Liver (tissue), 9 donors: ENCODE data around the gene KCNMA1. TPM values are rescaled to one million over a fixed set of nuclear protein-coding genes. Genes with fewer than 3 reads are reported as not detected.

Source experiments
- DNase-seq: peaks from one replicate; pipeline ENCODE4 v3.0.0-alpha.2; 2017; ENCODE audit warnings: low spot score
- H3K27ac ChIP-seq, 2 donors: one replicate each; pipeline ENCODE4 v1.7.0; 2013; ENCODE audit warnings: inconsistent platforms in 2 of 2, low read length in 2 of 2, control low read depth in 1 of 2, low read depth in 1 of 2, mild to moderate bottlenecking in 1 of 2
- H3K27me3 ChIP-seq, 4 donors: one replicate each; pipeline versions ENCODE4 v1.6.1 to v1.7.0; 2013; ENCODE audit warnings: low read length in 3 of 4, inconsistent platforms in 1 of 4, mild to moderate bottlenecking in 1 of 4, moderate library complexity in 1 of 4; ENCODE audit not compliant: control insufficient read depth in 4 of 4, insufficient read depth in 4 of 4
- H3K36me3 ChIP-seq, 4 donors: one replicate each; pipeline versions ENCODE4 v1.6.1 to v1.7.0; 2013; ENCODE audit warnings: low read length in 3 of 4, mild to moderate bottlenecking in 3 of 4, low read depth in 1 of 4, moderate library complexity in 1 of 4; ENCODE audit not compliant: control insufficient read depth in 4 of 4, insufficient read depth in 3 of 4
- H3K4me1 ChIP-seq, 4 donors: one replicate each; pipeline versions ENCODE4 v1.6.1 to v1.7.0; 2013; ENCODE audit warnings: low read length in 3 of 4, mild to moderate bottlenecking in 3 of 4, moderate library complexity in 1 of 4; ENCODE audit not compliant: control insufficient read depth in 4 of 4, insufficient read depth in 4 of 4
- H3K4me3 ChIP-seq, 3 donors: one replicate each; pipeline versions ENCODE4 v1.6.1 to v1.7.0; 2013; ENCODE audit warnings: low read length in 3 of 3, control low read depth in 1 of 3, low read depth in 1 of 3, mild to moderate bottlenecking in 1 of 3
- H3K9ac ChIP-seq, 2 donors: one replicate each; pipeline ENCODE4 v1.7.0; 2013; ENCODE audit warnings: low read length in 2 of 2, mild to moderate bottlenecking in 2 of 2, moderate library complexity in 2 of 2, control low read depth in 1 of 2, low read depth in 1 of 2
- H3K9me3 ChIP-seq, 4 donors: one replicate each; pipeline versions ENCODE4 v1.6.1 to v1.7.0; 2013; ENCODE audit warnings: low read length in 3 of 4; ENCODE audit not compliant: control insufficient read depth in 4 of 4
- FOXA2 ChIP-seq: IDR thresholded peaks from 2 replicates; pipeline ENCODE4 v1.6.1; 2016; ENCODE audit warnings: antibody characterized with exemption
- GABPA ChIP-seq, 2 donors: IDR thresholded peaks in 1 of 2; conservative IDR thresholded peaks in 1 of 2; 2 replicates each; pipeline ENCODE4 v1.6.1; 2016; ENCODE audit warnings: antibody characterized with exemption in 2 of 2, mild to moderate bottlenecking in 1 of 2, moderate library complexity in 1 of 2
- HNF4A ChIP-seq, 2 donors: conservative IDR thresholded peaks; 2 replicates each; pipeline ENCODE4 v1.6.1; 2016; ENCODE audit warnings: antibody characterized with exemption in 2 of 2, mild to moderate bottlenecking in 2 of 2
- HNF4G ChIP-seq: IDR thresholded peaks from 2 replicates; pipeline ENCODE4 v1.6.1; 2016; ENCODE audit warnings: antibody characterized with exemption
- JUND ChIP-seq, 2 donors: IDR thresholded peaks; 2 replicates each; pipeline ENCODE4 v1.6.1; 2016; ENCODE audit warnings: antibody characterized with exemption in 2 of 2
- TAF1 ChIP-seq: conservative IDR thresholded peaks from 2 replicates; pipeline ENCODE4 v1.6.1; 2016; ENCODE audit warnings: antibody characterized with exemption, mild to moderate bottlenecking
- YY1 ChIP-seq: IDR thresholded peaks from 2 replicates; pipeline ENCODE4 v1.6.1; 2016; ENCODE audit warnings: antibody characterized with exemption, mild to moderate bottlenecking
- WGBS: extraction: QIAGEN DNeasy Blood & Tissue Kit; methylation state at CpG from one replicate; pipeline ENCODE4 v1.1.7; 2013; 5-methylcytosine and 5-hydroxymethylcytosine counted together
- polyA plus RNA-seq, 2 donors: library from polyadenylated mRNA; stranded (reverse) in 1 of 2; unstranded in 1 of 2; fragments of 200-250 nt in 1 of 2; fragments of >200 nt in 1 of 2; fragmentation: Nextera tagmentation in 1 of 2; extraction: Ambion mirVana in 1 of 2; gene quantifications; one replicate each; pipeline versions ENCODE4 v1.2.1 to v1.2.3, GENCODE V29; 2013 to 2015
- total RNA-seq, 2 donors: library from RNA; depleted of rRNA; stranded (reverse); fragments of >200 nt; gene quantifications; one replicate each; pipeline ENCODE4 v1.2.3, GENCODE V29; 2014
- TF ChIP-seq, protein P1 (sequence below): fragments of 150-350 bp; IDR thresholded peaks from 2 replicates; pipeline ENCODE4 v1.5.1; 2017; ENCODE audit warnings: improper control_type of control experiment, low read depth, low read length; ENCODE audit not compliant: missing input control
- TF ChIP-seq, protein P2 (sequence below): IDR thresholded peaks from 2 replicates; pipeline ENCODE4 v1.6.1; 2016; ENCODE audit warnings: antibody characterized with exemption
- TF ChIP-seq, protein P3 (sequence below): IDR thresholded peaks from 2 replicates; pipeline ENCODE4 v1.6.1; 2016; ENCODE audit warnings: antibody characterized with exemption
- TF ChIP-seq, protein P4 (sequence below): IDR thresholded peaks from 2 replicates; pipeline ENCODE4 v1.6.1; 2016; ENCODE audit warnings: antibody characterized with exemption, mild to moderate bottlenecking
- donor health status: healthy.
- donor health status: healthy.
- donor health status: healthy.
- donor health status: healthy.
- donor health status: healthy.

Gene KCNMA1
- total and polyA plus RNA-seq, 4 donors: 2.5 to 9.7 (median 4.7) TPM

DNA sequence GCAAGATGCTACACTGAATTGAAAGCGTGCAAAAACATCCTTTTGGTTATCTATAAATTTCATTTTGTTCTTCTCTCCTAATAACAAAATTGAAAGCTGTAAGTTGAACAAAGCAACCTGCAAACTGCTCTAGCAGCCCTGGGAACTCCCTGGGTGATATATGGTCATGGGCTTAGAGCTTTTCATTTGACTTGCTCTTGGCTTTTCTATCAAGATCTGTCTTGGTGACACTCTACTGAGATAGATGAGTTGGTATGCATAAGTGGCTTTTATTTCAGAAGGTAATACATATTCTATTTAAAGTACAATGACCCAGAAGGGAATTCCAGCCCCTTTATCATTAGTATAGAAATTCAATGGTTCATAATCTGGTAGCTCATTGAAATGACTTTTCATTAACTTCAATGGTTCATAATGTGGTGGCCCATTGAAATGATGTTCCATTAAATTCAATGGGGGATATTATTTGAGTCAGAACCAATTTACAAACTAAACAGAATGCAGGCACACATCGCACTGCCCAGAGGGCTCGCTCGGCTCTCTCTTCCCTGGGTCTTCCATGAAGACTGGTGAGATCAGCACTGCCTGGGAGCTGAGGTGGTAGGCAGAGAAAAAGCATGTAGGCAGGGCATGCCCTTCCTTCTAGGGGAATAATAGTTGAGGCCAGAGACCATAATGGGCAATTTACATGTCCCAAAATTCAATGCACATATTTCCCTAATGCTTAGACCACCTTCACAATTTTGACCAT is 10.1 kb upstream of the KCNMA1 start:
- peaks cover 0 to 3% (median 0%) of the 10 kb centered on the region in 4 donors for H3K4me1 ChIP-seq

DNA sequence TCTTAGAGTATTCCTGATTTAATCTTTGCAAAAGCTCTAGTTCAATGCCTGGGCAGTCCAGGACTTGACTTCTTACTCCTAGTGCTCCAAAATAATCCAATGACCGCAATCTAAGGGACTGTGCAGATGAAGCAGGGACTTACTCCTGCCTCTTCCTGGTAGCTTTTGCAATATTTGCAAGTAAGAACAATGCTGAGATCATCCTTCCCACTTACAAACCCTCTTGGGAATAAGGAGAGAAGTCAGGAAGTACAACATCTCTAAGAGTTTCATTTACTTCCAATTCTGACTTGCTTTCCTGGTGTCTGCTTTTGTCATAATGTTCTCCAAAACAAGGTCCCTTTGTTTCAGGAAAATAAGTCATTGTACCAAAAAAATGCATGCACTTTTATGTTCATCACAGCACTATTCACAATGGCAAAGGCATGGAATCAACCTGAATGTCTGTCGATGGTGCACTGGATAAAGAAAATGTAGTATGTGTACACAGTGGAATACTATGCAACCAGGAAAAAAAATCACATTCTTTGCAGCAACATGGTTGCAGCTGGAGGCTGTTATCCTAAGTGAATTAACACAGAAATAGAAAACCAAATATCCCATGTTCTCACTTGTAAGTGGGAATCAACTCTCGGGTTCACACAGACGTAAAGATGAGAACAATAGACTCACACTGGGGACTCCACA is 7.1 kb upstream of the KCNMA1 start:
- peaks cover 0 to 3% (median 1%) of the 10 kb centered on the region in 4 donors for H3K4me1 ChIP-seq
- no peak for TF ChIP-seq JUND (IDR thresholded peaks at IDR 0.05)
- TF ChIP-seq, protein P1, sequence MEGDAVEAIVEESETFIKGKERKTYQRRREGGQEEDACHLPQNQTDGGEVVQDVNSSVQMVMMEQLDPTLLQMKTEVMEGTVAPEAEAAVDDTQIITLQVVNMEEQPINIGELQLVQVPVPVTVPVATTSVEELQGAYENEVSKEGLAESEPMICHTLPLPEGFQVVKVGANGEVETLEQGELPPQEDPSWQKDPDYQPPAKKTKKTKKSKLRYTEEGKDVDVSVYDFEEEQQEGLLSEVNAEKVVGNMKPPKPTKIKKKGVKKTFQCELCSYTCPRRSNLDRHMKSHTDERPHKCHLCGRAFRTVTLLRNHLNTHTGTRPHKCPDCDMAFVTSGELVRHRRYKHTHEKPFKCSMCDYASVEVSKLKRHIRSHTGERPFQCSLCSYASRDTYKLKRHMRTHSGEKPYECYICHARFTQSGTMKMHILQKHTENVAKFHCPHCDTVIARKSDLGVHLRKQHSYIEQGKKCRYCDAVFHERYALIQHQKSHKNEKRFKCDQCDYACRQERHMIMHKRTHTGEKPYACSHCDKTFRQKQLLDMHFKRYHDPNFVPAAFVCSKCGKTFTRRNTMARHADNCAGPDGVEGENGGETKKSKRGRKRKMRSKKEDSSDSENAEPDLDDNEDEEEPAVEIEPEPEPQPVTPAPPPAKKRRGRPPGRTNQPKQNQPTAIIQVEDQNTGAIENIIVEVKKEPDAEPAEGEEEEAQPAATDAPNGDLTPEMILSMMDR: no peak
- TF ChIP-seq HNF4G: no peak
- TF ChIP-seq YY1: no peak
- no peak for TF ChIP-seq HNF4A (conservative IDR thresholded peaks at IDR 0.05)
- H3K4me3 ChIP-seq: no peak overlapping the region
- no peak for DNase-seq
- no peak overlapping the region for H3K27ac ChIP-seq
- no peaks in the 10 kb centered on the region for H3K9me3 ChIP-seq
- H3K9ac ChIP-seq: no peak overlapping the region
- no peaks in the 10 kb centered on the region for H3K27me3 ChIP-seq
- WGBS: 92% methylated on average over 4 of the region's 4 CpGs
- no peaks in the 10 kb centered on the region for H3K36me3 ChIP-seq

More for the DNA sequence above, 10.1 kb upstream of the KCNMA1 start:
- no peak for TF ChIP-seq FOXA2
- TF ChIP-seq, protein P2, sequence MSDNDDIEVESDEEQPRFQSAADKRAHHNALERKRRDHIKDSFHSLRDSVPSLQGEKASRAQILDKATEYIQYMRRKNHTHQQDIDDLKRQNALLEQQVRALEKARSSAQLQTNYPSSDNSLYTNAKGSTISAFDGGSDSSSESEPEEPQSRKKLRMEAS: no peak
- no peak for TF ChIP-seq TAF1
- no peak for TF ChIP-seq GABPA (IDR thresholded peaks at IDR 0.05 in 1 of 2, conservative IDR thresholded peaks at IDR 0.05 in 1 of 2)
- TF ChIP-seq, protein P3, sequence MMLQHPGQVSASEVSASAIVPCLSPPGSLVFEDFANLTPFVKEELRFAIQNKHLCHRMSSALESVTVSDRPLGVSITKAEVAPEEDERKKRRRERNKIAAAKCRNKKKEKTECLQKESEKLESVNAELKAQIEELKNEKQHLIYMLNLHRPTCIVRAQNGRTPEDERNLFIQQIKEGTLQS: no peak
- TF ChIP-seq HNF4G: no peak
- TF ChIP-seq, protein P4, sequence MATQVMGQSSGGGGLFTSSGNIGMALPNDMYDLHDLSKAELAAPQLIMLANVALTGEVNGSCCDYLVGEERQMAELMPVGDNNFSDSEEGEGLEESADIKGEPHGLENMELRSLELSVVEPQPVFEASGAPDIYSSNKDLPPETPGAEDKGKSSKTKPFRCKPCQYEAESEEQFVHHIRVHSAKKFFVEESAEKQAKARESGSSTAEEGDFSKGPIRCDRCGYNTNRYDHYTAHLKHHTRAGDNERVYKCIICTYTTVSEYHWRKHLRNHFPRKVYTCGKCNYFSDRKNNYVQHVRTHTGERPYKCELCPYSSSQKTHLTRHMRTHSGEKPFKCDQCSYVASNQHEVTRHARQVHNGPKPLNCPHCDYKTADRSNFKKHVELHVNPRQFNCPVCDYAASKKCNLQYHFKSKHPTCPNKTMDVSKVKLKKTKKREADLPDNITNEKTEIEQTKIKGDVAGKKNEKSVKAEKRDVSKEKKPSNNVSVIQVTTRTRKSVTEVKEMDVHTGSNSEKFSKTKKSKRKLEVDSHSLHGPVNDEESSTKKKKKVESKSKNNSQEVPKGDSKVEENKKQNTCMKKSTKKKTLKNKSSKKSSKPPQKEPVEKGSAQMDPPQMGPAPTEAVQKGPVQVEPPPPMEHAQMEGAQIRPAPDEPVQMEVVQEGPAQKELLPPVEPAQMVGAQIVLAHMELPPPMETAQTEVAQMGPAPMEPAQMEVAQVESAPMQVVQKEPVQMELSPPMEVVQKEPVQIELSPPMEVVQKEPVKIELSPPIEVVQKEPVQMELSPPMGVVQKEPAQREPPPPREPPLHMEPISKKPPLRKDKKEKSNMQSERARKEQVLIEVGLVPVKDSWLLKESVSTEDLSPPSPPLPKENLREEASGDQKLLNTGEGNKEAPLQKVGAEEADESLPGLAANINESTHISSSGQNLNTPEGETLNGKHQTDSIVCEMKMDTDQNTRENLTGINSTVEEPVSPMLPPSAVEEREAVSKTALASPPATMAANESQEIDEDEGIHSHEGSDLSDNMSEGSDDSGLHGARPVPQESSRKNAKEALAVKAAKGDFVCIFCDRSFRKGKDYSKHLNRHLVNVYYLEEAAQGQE: no peak
- DNase-seq: no peak
- Histone ChIP-seq H3K9me3 (no peaks in the 10 kb centered on the region), H3K9ac (no peak overlapping the region), H3K36me3 (no peaks in the 10 kb centered on the region), H3K27me3 (no peaks in the 10 kb centered on the region), H3K27ac (no peak overlapping the region), H3K4me3 (no peak overlapping the region)
- 95% methylated on average over 4 of the region's 4 CpGs for WGBS
